Activated CD4-positive, CD25-positive, alpha-beta regulatory T cell treated with anti-CD3 and anti-CD28 coated beads, Interleukin-2, amount 50 U/mL, for 16 hours (primary cell): ENCODE measurements around the gene C2CD4C.
"Not testable (repeated sequence)": the region's sequence is repeated elsewhere in the genome, so short reads cannot be mapped to it uniquely, and the experiment has no call there.

Source experiments
- DNase-seq: peaks from one replicate; pipeline ENCODE4 v3.0.0-alpha.2; 2020; ENCODE audit warnings: low read depth, low spot score

The C2CD4C gene

DNA sequence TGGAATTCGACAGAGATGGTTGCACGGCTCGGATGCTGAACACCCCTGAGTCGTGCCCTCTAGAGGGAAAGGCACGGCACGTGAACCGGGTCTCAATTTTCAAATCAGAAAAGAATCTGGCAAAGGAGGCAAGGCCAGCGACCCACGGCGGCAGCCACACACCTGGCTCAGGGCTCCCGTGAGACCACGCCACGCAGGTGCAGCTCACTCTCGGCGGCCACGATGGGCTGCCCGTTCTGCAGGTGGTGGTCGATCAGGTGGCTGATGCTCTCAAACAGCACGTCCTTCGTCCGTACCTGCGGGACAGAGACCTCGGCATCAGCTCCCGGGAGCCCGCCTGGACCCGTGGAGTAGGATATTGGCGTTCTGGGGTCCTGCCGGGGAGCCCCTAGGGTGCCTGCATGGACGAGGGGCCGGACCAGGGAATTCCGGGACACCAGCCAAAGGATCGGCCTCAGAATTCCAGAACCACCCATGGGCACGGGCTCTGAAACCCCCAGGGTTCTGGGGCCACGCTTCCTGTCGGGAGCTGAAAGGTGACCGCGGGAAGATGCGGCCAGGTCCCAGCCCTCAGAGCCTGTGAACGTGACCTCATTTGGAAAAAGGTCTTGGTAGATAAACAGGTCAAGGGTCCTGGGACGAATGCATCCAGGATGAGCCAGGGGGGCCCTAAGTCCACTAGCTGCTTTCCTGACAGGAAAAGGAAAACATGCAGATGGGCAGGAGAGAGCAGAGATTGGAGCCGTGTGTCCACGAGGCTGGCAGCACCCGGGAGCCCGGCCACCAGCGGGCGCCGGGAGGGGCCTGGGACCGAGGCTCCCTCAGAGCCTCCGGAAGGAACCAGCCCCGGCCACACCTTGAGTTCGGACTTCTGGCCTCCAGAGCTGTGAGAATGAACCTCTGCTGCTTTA is 10.1 kb upstream of the C2CD4C start:
- DNase-seq = no peak

DNA sequence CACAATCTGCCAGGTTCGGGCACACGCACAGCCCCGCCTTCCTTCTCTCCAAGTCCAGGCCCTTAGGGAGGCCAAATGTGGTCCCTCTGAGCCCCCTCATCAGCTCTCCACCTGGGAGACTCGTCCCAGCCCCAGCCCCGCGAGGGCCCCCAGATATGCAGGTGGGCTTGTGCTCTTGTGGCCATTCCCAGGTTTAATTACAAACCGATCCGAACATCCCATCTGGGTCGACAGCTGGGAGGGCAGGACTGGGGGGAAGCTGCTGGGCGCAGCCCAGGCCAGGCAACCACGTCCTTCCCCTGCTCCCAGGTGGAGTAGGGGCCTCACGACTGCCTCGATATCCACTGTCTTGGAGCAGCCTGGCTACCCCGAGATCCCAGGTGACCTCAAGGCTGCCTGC is 7.5 kb upstream of the C2CD4C start:
- DNase-seq = no peak

DNA sequence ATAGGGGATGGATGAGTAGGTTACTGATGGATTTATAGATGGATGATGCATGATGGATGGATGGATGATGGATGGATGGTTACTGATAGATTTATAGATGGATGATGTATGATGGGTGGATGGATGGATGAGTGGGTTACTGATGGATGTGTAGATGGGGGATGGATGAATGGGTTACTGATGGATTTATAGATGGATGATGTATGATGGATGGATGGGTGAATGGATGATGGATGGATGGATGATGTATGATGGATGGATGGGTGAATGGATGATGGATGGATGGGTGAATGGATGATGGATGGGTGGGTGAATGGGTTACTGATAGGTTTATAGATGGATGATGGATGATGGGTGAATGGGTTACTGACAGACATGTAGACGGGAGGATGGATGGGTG is 6.3 kb upstream of the C2CD4C start:
- DNase-seq = no peak

GRCh38 chr19:413756-414420 is 4.9 kb upstream of the C2CD4C start:
- DNase-seq = no peak

DNA sequence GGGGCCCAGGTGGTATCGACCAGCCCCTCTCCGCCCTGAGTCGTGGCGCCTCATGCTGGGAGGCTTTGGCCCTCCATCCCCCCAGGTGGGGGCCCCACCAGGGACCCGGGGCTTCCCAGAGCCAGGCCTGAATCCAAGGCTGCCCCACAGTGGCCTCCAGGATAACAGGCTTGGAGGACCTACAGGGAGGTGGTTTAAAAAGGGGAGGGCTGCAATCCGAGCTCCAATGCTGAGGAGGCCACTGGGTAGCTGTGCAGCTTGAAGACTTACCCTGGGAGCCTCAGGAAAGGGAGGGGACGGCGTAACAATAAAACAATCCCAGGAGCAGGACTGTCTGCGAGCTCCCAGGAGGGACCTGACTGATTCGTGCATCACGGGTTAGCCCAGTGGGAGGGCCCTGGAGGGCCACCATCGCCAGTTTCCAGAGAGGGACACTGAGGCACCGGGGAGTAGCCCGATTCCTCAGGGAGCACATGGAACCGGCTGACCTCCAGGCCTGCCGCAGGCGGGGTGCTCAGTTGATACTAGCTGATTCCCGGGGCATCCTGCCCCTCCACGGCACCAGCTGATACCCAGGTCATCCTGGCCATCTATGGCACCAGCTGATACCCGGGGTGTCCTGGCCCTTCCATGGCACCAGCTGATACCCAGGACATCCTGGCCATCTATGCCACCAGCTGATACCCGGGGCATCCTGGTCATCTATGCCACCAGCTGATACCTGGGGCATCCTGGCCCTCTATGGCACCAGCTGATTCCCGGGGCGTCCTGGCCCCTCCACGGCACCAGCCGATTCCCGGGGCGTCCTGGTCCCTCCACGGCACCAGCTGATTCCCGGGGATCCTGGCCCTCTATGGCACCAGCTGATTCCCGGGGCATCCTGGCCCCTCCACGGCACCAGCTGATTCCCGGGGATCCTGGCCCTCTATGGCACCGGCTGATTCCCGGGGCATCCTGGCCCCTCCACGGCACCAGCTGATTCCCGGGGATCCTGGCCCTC is 3.7 kb upstream of the C2CD4C start:
- DNase-seq = no peak

GRCh38 chr19:411723-412355 is 2.9 kb upstream of the C2CD4C start:
- no peak for DNase-seq

- DNase-seq = not testable (repeated sequence)
Measured at GRCh38 chr19:411121-411722, 2.3 kb upstream of the C2CD4C start.

- no peak for DNase-seq
Measured at GRCh38 chr19:410243-410781, 1.4 kb upstream of the C2CD4C start.

- DNase-seq = no peak
Measured at GRCh38 chr19:409516-410242, 732 bp upstream of the C2CD4C start.

- DNase-seq = no peak
Measured at GRCh38 chr19:408441-408901, 476 bp downstream of the C2CD4C start.

- DNase-seq = no peak
Measured at GRCh38 chr19:407511-408440, 1.2 kb downstream of the C2CD4C start.

DNA sequence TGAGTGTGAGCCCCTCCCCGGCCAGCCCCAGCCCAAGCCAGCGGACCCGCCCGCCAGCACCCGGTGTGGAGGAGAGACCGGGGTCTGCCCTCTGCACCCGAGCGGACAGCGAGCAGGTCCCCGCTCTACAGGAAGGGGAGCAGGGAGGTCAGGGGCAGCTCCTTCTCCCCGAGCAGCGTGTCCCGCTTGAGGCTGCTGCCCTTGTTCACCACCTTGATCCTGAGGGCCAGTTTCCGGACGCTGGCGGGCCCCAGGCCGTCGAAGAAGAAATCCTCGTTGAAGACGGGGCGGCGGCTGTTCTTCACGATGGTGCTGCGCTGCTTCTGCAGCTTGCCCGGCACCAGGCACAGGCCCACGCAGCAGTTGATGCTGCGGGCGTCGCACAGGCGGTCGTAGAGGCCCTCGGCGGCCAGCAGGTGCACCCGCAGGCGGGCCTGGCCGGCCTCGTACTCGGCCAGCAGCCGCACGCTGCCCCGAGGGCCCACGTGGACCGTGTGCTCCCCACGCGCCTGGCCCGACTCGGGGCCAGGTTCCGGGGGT is 1.9 kb downstream of the C2CD4C start:
- DNase-seq = no peak

DNA sequence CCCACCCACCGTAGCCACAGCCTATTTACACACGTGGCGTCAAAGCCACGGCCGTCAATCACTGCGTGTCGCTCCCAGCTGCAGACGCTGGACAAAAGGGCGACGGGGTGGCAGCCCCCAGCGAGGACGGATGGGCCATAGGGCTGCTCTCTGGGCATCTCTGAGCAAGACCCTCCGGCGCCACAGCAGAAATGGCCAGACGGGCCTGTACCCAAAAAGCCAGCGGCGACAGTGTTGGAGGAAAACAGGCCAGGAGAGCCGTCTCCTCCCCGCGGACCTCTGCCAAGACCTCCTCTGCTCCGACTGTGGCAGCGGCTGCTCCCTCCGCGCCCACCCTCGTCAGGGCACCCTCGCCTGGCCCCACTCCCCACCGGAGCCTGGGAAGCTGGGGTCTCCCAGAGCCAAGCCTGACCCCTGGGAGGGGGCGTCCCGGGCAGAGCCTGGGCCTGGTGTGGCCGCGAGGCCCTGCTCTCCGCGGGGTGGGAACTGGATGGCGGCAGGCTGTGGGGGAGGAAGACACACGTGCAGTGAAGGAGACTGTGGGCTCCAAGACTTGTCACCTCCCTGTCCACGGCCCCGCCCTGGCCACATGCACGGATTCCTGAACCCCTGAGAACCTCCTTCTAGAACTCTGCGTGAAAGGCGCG is 2.7 kb downstream of the C2CD4C start:
- no peak for DNase-seq

GRCh38 chr19:405121-405965 is 3.6 kb downstream of the C2CD4C start:
- no peak for DNase-seq

GRCh38 chr19:403221-404027 is 5.5 kb downstream of the C2CD4C start:
- no peak for DNase-seq

- DNase-seq = no peak
Measured at GRCh38 chr19:402786-403185, 6.2 kb downstream of the C2CD4C start.
